NCI-H2227 treated with DMSO at 0.1 percent for 48 hours (cell line): ENCODE results near the gene CFAP45.
A peak's percentile ranks its signal among the peaks of the same experiment; 100 is the strongest.

Experiments
- DNase-seq: peaks from one replicate; lab custom pipeline; 2025; lab: John Stamatoyannopoulos, UW

Gene CFAP45

GRCh38 chr1:159877695-159878444 lies 22.1 kb downstream of the CFAP45 start:
- no peak for DNase-seq

DNA sequence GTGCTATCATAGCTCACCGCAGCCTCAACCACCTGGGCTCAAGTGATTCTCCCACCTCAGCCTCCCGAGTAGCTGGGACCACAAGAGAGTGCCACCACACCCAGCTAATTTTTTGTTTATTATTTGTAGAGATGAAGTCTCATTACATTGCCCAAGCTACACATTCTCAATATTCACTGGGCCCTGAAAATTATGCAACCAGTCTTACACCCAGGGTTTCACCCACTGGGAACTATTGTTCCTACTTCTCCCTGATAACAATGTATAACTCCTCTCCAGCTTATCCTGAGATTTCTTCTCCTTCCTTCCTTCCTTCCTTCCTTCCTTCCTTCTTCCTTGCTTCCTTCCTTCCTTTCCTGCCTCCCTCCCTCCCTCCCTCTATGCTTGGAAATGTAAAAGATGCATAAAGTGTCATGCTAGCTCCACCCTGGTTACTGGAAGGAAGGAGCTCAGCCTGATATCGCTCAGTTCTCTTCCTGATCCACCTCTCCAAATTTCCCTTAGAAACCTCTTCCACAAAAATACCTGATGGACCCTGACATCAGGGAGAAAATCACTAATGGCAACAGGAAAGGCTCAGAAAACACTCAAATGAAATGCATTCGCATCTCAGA lies 26.3 kb downstream of the CFAP45 start:
- no peak for DNase-seq

- no peak for DNase-seq
Measured at GRCh38 chr1:159872891-159873290, 27.1 kb downstream of the CFAP45 start.

GRCh38 chr1:159870704-159871103 lies 29.3 kb downstream of the CFAP45 start:
- no peak for DNase-seq

- DNase-seq, result no peak
Measured at GRCh38 chr1:159869607-159870006, 30.4 kb downstream of the CFAP45 start.

GRCh38 chr1:159869173-159869572 lies 30.8 kb downstream of the CFAP45 start:
- DNase-seq, result no peak

- DNase-seq, result no peak
Measured at GRCh38 chr1:159868766-159869165, 31.2 kb downstream of the CFAP45 start.

DNA sequence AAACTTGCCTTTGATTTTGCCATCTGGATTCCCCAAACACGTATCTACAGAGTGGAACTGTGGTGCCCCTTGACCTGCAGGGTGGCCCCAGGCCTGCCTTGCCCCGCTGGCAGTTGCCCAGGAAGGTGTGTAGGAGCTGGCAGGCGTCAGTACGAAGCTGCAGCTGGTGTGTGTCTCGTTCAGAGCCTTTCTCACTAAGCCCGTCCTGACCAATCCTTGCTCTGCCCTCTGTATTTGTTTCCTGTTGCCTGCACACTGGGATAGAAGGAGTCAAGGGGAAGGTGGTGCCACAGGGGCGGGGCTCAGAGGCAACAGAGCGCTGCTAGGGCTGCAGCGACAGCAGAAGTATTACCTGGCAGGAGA lies 32.3 kb downstream of the CFAP45 start:
- DNase-seq, result peak; percentile 24

- no peak for DNase-seq
Measured at GRCh38 chr1:159866905-159867663, 32.9 kb downstream of the CFAP45 start.

DNA sequence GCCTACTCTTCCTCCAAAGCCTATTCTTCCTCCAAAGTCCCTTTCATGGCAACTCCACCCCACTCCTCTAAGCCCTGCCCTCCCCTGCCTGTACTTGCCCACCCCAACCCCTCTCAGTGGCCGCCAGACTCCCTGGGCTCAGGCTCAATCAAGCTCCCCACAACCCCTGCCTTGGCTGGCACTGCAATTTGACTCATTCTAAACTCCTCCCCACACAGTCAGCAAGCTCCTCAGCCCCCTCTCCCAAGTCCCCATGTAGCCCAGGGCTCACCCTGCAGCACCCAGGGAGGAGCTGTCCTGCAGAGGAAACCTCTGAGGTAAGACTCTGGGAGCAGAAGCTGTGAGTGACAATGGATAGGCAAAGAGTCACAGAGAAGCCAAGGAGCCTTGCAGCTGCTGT lies 33.9 kb downstream of the CFAP45 start:
- DNase-seq, result no peak

GRCh38 chr1:159864262-159864661 lies 35.7 kb downstream of the CFAP45 start:
- DNase-seq, result no peak

DNA sequence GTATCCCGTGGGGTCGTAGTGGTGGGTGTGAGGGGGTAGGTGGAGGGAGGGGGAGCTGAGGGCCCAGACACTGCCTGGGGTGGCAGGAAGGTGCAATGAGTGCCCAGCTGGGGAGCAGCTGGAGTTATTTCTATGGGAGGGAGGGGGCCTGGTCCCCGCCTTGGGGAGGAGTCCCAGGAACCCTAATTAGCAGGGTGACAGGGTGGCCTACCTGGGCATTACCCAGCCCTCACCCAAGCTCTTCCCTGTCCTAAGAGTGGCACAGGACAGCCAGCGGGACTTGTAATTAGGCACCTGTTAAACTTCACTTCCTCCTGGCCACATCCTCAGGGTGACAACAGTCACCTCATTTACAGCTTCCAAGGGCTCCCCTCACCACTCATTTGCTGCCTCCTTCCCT lies 37.4 kb downstream of the CFAP45 start, which contains the start of gene VSIG8:
Gene VSIG8, minus strand, starts transcription at position 101 of the 400 bp plus-strand sequence. CDS start 136 bp downstream, outside the sequence.
- no peak for DNase-seq

DNA sequence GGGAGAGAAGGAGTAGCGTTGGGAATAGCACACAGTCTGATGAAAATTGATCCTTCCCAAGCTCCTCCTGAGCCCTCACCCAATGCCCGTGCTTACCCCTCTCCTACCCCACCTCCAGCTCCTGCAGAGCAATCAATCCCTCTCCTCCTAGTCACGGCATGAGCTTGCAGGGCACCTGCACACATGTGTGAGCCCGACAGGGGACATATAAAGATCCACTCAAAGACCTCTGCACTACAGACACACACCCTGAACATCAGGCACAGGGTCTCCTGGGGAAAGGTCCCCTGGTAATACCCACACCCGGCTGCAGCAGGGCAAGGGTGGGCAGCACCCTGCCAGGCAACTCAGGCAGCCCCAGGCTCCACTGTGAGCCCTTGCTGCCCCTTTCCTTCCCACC lies 37.9 kb downstream of the CFAP45 start:
- no peak for DNase-seq

- DNase-seq, result no peak
Measured at GRCh38 chr1:159861218-159861617, 38.7 kb downstream of the CFAP45 start.

DNA sequence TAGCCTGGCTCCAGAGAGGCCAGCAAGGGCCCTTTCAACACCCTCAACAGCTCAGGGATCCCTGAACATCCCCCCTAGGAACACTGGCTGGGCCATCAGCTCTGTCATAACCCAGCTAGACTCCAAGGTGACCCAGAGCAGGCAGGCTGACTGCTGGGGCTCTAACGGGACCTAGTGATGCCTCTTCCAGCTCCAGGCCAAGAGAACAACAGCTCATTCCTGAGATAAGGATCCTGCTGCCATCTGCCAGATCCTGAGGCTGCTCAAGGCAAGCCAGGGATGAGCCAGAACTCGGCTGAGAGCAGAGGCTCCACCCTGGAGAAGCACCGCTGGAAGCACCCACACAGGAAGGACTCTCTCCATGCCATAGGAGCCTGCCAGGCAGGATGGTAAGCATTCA lies 39.5 kb downstream of the CFAP45 start:
- no peak for DNase-seq

- DNase-seq, result no peak
Measured at GRCh38 chr1:159859767-159860322, 40.1 kb downstream of the CFAP45 start.

DNA sequence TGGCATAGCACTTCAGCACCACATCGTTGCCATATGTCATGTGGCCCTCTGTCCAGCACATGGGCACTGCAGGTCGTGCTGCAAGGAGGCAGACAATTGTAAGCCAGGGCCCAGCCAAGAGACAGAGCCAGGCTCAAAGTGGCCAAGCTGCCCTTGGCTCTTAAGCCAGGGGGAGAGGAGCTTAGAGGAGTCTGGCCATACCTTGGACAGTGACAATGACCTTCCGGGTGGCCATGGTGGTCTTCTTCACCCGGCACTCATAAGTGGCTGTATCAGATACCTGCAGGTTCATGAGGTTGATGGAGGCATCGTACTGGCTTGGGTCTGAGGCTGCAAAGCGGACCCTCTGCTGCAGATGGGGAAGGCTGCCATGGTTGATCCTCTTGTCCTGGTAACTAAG lies 42.1 kb downstream of the CFAP45 start:
- DNase-seq, result no peak

GRCh38 chr1:159856576-159856975 lies 43.4 kb downstream of the CFAP45 start:
- no peak for DNase-seq

DNA sequence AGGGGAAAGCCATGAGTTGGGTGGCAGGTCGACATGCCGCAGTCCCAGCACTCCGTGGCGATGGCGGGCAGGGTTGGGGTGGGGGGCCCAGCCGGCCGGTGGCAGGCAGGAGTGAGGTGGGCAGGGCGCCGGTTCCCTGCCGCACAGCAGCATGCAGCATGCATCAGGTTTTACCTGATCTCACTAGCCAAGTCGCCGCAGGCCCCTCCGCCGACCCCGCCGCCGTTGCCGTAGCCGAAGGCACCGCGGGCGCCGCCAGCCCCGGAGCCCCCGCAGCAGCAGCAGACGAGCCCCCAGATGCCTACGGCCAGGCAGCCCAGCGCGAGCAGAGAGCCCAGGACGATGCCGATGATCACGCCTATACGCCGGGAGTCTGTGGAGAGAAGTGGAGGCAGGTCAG lies 44.3 kb downstream of the CFAP45 start:
- no peak for DNase-seq

- peak; percentile 54 for DNase-seq
Measured at GRCh38 chr1:159854693-159855192, 45.2 kb downstream of the CFAP45 start.

GRCh38 chr1:159854116-159854692 lies 45.8 kb downstream of the CFAP45 start:
- DNase-seq, result peak; percentile 43
